Measurements from ENCODE around the gene SMYD3.
"Not testable (repeated sequence)": the region's sequence is repeated elsewhere in the genome, so short reads cannot be mapped to it uniquely, and the experiment has no call there.

SMYD3 gene

DNA sequence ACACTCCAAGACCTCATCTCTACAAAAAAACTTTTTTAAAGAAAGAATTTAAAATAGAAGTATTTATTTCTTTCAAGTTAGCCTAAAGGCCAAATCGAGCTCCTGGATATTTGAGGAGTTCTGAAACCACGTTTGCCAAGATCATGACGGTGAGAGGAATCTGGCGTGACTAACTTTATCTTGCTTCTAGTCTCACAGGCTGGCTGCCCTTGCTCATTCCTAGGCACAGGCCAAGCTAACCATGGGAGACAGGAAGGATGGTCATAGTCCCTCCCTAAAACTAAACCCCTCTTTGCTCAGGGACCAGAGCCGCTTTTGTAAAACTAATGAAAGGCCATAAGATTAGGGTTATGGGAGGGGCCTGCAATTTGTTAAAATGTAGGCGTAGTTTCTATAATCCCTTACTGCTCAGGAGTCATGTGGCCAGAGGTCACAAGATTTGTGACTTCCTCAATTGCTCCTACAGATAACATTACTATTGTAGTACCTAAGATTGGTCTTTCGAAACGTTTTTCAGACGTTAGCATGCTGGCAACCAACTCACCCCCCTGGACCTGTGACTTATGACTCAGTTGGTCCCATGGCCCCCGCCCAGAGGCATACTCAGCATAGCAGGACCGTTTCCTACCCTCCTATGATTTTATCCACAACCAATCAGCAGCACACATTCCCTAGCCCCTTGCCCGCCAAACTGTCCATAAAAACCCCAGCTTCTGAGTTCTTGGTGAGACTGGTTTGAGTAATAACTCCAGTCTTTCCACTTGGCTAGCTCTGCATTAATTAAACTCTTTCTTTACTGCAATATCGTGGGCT is 425.0 kb downstream of the SMYD3 start:
- DNase-seq = no peak

DNA sequence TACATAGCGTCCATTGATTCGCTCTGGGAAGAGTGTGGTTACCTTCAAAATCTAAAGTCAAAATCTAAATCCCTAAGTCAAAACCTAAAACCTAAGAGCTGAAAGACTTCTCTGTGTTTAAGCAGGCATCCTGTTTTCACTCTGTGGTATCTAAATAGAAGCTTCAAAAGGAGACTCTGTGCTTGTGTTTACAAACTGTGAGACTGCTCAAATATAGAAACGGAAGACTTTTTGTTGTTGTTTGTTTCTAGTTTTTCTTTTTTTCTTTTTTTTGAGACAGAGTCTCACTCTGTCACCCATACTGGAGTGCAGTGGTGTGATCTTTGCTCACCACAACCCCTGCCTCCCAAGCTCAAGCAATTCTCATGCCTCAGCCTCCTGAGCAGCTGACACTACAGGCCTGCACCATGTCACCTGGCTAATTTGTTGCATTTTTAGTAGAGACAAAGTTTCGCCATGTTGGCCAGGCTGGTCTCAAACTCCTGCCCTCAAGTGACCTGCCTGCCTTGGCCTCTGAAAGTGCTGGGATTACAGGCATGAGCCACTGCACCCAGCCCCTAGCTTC is 425.9 kb downstream of the SMYD3 start:
- no peak for DNase-seq

GRCh38 chr1:246080031-246080430 is 427.0 kb downstream of the SMYD3 start:
- no peak for DNase-seq

DNA sequence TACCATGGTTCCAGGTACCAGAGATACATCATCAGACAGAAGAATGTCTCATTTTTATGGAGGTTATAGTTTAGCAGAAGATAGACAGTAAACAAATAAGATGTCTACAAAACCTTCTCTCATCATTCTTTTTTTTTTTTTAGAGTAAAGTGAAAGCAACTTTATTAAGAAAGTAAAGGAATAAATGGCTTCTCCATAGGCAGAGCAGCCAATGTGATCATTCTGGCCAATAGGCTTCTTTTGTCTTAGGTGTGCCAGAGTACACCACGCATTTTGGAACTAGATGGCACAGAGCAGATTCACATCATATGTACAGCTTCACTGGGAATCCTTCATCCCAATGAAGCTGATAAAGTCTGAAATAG is 428.2 kb downstream of the SMYD3 start:
- no peak for DNase-seq

GRCh38 chr1:246078126-246078887 is 428.8 kb downstream of the SMYD3 start:
- DNase-seq = no peak

GRCh38 chr1:246077476-246077875 is 429.6 kb downstream of the SMYD3 start:
- DNase-seq = no peak

DNA sequence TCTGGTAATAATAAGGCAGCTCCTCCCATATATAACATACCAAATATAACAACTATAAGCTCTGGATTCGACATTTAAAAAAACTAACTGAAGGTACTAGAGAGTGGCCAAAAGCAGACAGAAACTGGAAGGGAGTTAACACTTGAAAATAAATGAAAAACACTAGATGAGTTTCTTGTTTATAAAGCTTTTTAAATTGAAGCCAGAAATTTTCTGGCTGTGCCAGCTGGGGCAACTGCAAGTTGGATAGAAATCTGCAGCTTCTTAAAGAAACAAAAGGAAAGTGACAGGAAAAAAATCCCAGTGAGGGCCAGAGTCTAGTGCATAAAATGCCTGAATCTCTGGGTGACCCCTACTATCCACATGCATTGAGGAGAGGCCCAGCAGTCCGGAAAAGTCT is 432.7 kb downstream of the SMYD3 start:
- DNase-seq = no peak

- no peak for DNase-seq
Observed at GRCh38 chr1:246072456-246072955, 434.6 kb downstream of the SMYD3 start.

DNA sequence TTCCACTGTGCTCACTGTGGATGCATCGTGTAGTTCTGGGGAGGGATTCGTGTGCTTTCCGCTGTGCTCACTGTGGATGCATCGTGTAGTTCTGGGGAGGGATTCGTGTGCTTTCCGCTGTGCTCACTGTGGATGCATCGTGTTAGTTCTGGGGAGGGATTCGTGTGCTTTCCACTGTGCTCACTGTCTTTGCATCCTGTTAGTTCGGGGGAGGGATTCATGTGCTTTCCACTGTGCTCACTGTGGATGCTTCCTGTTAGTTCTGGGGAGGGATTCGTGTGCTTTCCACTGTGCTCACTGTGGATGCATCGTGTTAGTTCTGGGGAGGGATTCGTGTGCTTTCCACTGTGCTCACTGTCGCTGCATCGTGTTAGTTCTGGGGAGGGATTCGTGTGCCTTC is 435.1 kb downstream of the SMYD3 start:
- not testable (repeated sequence) for DNase-seq

DNA sequence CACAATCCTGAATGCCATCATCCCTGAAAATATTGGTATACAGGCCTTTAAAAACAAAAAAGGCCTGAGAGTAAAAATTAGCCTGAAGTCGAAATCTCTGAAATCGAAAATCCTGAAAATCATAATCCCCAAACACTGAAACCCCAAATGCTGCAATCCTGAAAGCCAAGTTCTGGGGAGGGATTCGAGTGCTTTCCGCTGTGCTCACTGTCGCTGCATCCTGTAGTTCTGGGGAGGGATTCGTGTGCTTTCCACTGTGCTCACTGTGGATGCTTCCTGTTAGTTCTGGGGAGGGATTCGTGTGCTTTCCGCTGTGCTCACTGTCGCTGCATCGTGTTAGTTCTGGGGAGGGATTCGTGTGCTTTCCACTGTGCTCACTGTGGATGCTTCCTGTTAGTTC is 435.5 kb downstream of the SMYD3 start:
- not testable (repeated sequence) for DNase-seq

DNA sequence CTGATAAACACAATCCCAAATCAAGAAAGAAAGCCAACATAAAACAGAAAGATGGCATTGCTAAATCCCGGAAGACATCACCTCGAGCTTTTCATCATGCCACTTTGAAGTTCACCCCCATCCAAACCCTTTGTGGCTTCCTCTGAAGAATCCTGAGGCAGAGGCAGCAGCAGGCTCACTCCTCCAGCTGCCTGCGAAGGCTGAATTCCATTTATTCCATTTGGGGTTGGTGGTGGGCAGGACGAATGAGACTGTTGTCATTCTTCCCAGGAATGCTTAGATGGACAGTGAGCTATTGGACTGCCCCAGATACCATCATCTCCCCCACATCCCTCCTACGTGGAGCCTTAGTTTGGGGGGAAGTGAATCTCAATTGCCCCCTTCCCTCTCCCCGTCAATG is 437.5 kb downstream of the SMYD3 start:
- no peak for DNase-seq

DNA sequence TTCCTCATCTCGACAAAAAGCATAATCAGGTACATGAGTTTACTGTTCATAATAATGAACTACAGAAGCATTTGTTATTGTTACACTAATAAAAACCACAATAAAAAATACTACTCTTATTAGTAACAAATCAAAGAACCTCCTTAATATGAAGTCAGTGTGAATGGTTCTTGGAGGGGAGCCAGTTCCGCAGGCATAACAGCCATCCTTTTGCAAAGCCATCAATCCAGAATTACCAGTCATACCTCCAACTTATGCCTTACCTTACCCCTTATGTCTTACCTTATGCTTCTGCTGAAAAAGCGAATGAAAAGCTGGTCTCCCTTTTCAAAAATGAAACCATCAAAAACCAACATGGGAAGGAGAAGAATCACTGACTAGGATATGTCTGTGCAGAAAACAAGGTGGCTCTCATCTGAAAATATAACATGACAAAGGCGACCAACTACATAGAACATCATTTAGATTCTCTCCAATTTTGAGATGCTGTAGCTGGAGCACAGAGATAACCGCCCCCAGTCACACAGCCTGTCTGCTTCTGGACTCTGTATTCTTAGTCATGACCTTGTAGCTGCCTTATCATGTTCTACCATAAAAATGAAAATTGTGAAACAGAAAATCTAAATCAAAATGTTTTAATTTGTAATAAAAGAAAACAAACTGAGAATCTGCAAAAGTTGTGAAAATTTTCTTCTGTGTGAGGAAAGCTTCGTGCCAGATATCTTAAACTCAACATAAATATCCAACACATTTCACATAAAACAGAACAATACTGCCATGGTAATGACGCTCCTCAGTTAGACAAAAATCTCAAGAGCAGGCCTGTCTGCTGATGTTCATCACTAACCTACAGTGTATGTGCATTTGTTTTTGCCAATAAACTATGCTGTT is 438.2 kb downstream of the SMYD3 start:
- DNase-seq = no peak

DNA sequence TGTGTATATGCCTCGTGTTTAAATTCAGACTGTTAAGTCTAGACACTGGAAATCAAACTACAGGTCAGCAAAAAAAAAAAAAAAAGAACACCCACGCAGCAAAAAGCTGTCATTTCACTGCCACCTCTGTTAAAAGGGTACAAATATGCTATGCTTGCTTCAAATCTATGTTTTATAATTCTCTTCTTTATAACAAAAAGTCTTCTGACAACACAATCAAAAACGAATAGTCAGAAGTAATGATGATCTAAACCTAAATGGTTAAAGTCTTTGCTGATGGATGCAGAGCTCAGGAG is 438.9 kb downstream of the SMYD3 start:
- no peak for DNase-seq

GRCh38 chr1:246067432-246068216 is 439.5 kb downstream of the SMYD3 start:
- no peak for DNase-seq

DNA sequence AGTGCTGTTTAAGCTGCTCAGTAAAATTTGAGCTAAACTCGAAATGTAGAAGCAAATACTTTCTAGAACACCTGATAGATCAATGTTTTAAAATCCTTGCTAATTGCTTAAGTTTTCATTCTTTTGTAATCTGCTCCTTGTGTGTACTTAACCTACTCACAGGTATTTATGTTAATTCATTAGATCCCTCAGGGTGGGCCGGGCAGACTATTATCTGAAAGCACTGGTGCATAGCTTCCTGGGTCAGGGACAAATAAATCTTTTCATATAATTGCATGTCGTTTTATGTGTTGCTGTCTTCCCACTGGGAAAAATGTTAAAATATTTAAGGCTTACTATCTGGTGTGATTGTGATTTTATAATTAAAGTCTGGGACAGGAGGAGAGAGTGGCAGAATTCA is 440.5 kb downstream of the SMYD3 start:
- no peak for DNase-seq

DNA sequence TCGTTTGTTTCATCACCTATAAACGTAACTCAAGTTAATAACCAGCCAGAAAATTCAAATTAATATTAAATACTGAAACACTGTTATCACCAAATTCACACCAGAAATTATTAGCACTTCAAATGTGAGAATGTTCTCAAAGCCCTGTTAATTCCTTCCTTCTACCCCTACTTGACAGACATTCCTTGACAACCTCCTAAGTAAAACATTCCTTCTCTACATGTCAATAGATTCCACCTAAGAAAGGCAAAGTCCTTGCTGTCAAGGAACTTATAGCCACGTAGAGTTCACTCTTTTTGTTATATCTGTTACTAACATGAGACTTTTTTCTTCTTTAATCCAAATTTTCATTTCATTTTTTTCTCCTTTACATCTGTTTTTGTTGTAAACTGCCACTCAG is 441.5 kb downstream of the SMYD3 start:
- no peak for DNase-seq

DNA sequence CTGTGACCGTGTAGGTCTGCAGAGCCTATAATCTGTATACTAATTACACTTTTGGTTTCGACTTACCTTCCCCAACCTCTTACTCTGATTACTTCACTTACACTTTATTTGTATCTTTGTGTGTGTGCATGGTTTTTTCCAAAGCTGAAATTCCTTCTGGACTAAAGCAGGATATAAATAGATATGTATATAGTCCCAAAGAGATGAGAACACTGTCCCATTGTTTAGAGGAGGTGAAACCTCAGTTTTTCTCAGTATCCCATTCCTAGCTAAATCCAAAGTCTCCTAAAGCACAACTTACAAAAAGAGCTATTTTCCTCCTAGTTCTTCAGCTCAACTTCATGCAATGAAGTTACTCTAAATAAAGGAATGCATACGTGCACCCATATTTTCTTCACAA is 442.2 kb downstream of the SMYD3 start:
- no peak for DNase-seq

DNA sequence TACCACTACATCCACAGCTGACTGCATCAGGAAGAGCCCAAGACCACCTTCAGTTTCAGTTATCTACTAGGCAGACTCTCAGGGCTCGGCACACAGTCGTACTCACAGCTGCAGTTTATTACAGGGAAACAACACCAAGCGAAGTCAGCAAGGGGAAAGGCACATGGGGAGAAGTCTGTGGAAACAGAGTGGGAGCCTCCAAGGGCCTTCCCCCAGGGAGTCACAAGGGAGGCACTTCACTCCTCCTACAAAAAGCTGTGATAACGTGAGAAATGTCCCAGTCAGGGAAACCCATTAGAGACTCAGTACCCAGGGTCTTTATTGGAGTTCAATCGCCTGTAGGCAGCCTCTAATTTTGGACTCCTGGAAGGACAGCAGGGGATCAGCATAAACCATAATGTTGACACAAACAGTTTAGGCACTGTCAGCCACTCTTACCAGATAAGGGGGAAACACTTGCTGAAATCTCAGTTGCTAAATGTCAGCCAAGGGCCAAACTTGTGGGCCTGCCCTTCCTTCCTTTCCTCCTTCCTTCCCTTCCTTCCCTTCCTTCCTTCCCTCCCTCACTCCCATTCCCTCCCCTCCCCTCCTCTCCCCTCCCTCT is 444.0 kb downstream of the SMYD3 start:
- DNase-seq = no peak

DNA sequence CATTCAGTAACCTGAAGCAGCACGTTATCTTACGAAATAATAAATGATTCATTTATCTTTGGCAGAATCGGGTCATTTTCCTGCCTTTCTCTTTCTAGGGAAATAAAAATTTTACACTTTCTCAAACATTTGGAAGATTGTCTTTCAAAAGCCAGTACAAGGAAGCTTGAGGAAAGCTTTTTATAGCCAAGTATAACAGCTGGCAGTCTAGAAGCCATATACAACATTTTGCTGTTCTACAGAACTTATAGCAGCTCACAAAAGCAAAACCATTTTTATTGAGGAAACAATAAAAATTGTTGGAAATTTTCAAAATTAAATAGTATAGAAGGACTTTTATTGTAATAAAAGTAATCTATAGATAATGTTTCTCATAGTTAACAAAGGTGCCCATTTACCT is 448.6 kb downstream of the SMYD3 start:
- no peak for DNase-seq

DNA sequence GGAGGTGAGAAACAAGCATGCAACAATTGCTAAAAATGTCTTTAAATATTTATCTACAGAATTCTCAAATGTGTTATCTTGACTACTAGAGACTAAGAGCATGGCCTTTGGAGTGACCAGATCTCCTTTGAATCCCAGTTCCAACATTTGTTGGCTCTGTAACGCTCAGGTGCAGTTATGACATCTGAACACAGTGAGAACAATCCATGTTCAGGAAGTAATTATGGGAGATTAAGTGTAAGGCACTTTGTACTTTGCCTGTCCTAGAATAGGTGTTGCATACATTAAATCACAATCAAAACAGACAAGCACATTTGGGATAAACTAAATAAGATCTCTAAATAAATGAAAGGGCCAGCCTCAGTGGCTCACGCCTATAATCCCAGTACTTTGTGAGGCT is 454.5 kb downstream of the SMYD3 start:
- no peak for DNase-seq

DNA sequence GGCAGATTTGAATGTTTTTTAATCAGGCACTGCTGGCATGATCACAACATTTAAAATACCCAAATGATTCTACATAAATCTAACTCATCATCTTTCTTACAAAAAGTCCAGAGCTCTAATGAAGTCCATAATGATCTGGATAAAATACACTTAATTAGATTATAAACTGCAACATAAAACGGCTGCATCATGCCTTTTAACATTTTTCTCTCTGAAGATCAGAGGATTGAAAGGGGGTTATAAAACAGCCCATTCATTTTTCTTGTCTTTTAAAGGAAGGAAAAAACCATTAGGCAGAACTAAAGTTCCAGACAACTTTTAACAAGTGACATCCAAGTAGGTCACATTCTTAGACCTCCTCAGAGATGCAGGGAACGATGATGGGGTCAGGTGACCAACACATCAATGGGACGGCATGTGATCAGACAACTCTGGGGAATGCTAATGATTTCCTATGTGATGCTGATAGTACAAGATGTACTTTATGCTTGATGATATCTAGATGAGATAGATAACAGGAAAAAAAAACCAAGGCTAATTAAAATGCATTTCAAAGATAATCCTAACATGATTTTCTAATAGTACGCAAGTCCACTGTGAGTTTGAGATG is 455.1 kb downstream of the SMYD3 start:
- DNase-seq = no peak

Measured in NCI-H1694 treated with DMSO at 0.1 percent for 48 hours (cell line).